Parathyroid adenoma (tissue), 2 donors: Measurements from ENCODE around the gene QPCTL.

Source experiments
- H2AFZ ChIP-seq: fragments of 300-600 bp; sonication (generic); one replicate; pipeline ENCODE4 v1.7.0; 2017; ENCODE audit warnings: antibody characterized with exemption, mild to moderate bottlenecking
- H3K27ac ChIP-seq: fragments of 300-600 bp; sonication (generic); one replicate; pipeline ENCODE4 v1.7.0; 2017
- H3K27me3 ChIP-seq: fragments of 300-600 bp; sonication (generic); one replicate; pipeline ENCODE4 v1.7.0; 2017; ENCODE audit warnings: low read length; ENCODE audit not compliant: control insufficient read depth, insufficient read depth
- H3K36me3 ChIP-seq: fragments of 300-600 bp; sonication (generic); one replicate; pipeline ENCODE4 v1.7.0; 2017; ENCODE audit warnings: low read length; ENCODE audit not compliant: control insufficient read depth, insufficient read depth
- H3K4me1 ChIP-seq: fragments of 300-600 bp; sonication (generic); one replicate; pipeline ENCODE4 v1.7.0; 2017; ENCODE audit warnings: control low read depth
- H3K4me2 ChIP-seq: fragments of 300-600 bp; sonication (generic); one replicate; pipeline ENCODE4 v1.7.0; 2017; ENCODE audit warnings: low read length
- H3K4me3 ChIP-seq: fragments of 300-600 bp; sonication (generic); one replicate; pipeline ENCODE4 v1.7.0; 2017; ENCODE audit warnings: low read depth, low read length
- H3K79me2 ChIP-seq: fragments of 300-600 bp; sonication (generic); one replicate; pipeline ENCODE4 v1.7.0; 2017; ENCODE audit warnings: control low read depth
- H3K9ac ChIP-seq: fragments of 300-600 bp; sonication (generic); one replicate; pipeline ENCODE4 v1.7.0; 2017; ENCODE audit warnings: mild to moderate bottlenecking
- H3K9me3 ChIP-seq: fragments of 300-600 bp; sonication (generic); one replicate; pipeline ENCODE4 v1.7.0; 2017; ENCODE audit warnings: low read length; ENCODE audit not compliant: control insufficient read depth
- TF ChIP-seq, protein P1 (sequence below): fragments of 300-600 bp; sonication (generic); IDR thresholded peaks from one replicate; pipeline ENCODE4 v1.7.0; 2017; ENCODE audit warnings: antibody characterized with exemption, mild to moderate bottlenecking
- donor health status: primary hyperparathyroidism.

The QPCTL gene

DNA sequence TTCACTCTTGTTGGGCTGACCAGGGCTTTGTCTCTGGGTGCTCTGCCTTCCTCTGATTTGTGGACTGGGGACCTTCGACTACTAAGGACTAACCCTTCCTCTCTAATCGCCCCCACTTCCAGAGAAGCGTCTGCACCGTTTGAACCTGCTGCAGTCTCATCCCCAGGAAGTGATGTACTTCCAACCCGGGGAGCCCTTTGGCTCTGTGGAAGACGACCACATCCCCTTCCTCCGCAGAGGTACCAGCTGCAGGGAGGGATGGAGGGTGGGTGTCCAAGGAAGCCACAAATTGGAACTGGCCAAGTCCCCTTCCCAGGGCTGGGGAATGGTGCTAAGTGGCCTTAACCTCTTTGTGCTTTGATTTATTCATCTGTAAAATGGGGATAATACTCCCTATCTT is 9.2 kb downstream of the QPCTL start:
- Histone ChIP-seq H3K27ac (no peak overlapping the region), H3K9ac (no peak overlapping the region), H3K9me3 (no peaks in the 10 kb centered on the region), H3K79me2 (no peaks in the 10 kb centered on the region), H3K36me3 (no peaks in the 10 kb centered on the region), H3K4me1 (no peaks in the 10 kb centered on the region), H3K4me2 (no peak overlapping the region), H3K27me3 (no peaks in the 10 kb centered on the region), H2AFZ (no peak overlapping the region), H3K4me3 (no peak overlapping the region)
- TF ChIP-seq, protein P1, sequence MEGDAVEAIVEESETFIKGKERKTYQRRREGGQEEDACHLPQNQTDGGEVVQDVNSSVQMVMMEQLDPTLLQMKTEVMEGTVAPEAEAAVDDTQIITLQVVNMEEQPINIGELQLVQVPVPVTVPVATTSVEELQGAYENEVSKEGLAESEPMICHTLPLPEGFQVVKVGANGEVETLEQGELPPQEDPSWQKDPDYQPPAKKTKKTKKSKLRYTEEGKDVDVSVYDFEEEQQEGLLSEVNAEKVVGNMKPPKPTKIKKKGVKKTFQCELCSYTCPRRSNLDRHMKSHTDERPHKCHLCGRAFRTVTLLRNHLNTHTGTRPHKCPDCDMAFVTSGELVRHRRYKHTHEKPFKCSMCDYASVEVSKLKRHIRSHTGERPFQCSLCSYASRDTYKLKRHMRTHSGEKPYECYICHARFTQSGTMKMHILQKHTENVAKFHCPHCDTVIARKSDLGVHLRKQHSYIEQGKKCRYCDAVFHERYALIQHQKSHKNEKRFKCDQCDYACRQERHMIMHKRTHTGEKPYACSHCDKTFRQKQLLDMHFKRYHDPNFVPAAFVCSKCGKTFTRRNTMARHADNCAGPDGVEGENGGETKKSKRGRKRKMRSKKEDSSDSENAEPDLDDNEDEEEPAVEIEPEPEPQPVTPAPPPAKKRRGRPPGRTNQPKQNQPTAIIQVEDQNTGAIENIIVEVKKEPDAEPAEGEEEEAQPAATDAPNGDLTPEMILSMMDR = no peak

DNA sequence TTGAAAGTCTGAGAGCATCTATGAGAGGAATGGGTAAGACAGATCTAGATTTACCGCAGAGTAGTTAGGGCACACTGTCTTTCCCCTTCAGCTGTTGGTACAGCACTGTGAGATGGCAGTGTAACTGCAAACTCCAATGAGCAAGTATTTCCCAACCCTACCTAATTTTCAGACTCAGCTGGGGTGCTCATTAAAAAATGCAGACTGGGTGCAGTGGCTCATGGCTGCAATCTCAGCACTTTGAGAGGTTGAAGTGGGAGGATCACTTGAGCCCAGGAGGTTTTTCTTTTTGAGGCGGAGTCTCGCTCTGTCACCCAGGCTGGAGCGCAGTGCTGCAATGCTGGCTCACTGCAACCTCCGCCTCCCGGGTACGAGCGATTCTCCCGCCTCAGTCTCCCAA is 12.6 kb downstream of the QPCTL start:
- Histone ChIP-seq H3K79me2 (no peaks in the 10 kb centered on the region), H3K4me1 (no peaks in the 10 kb centered on the region), H3K9ac (no peak overlapping the region), H3K27me3 (no peaks in the 10 kb centered on the region), H3K4me3 (no peak overlapping the region), H3K36me3 (no peaks in the 10 kb centered on the region), H2AFZ (no peak overlapping the region), H3K27ac (no peak overlapping the region), H3K9me3 (no peaks in the 10 kb centered on the region), H3K4me2 (no peak overlapping the region)
- TF ChIP-seq, protein P1 = no peak

DNA sequence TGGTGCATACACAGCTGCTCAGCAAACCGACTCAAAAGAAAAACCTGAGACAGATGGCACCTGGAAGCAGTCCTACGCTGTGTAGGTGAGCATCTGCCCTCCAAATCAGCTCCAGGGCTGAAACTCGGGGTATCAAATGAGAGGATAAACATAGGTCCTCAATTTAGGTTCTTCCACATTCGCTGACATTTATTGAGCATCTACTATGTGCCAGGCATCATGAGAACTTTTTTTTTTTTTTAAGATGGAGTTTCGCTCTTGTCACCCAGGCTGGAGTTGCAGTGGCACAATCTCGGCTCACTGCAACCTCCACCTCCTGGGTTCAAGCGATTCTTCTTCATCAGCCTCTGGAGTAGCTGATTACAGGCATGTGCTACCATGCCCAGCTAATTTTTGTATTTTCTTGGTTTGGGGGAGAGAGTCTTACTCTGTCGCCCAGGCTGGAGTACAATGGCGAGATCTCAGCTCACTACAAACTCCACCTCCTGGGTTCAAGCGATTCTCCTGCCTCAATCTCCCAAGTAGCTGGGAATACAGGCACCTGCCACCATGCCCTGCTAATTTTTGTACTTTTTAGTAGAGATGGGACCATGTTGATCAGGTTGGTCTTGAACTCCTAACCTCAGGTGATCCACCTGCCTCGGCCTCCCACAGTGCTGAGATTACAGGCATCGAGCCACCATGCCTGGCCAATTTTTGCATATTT is 13.4 kb downstream of the QPCTL start:
- H3K9me3 ChIP-seq = no peaks in the 10 kb centered on the region
- H3K4me1 ChIP-seq = no peaks in the 10 kb centered on the region
- no peaks in the 10 kb centered on the region for H3K27me3 ChIP-seq

DNA sequence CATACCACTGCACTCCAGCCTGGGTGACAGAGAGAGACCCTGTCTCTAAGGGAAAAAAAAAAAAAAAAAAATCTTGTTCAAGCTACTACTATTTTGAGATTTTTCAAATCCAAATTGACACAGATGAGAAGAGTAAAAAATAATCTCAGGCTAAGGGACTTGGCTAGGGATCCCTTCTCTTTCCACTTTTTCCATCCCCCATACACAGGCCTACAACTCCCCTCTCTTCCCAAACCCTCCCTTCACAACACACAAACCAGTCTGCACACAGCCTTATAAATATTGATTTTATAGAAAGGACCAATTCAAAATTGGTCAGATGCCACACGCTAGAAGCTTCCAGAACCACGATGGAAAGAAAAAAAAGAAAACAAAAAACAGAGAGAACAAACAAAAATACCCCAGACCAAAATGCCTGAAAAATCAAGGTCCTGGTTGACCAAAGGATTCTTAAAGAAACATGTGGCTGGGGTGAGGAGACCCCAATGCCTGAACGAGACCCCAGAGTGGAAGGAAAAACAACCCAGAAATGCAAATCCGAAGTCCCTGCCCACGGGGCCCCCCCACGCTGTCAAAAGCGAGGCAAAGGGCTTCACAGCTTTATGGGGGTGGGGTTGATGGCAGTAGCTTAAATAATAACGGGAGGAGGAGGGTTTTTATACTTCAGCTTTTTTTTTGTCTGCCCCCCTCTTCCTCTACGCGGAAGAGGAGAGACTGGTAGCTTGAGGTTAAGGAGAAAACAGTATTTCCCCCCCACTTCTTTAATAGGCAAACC is 18.1 kb downstream of the QPCTL start:
- Histone ChIP-seq H3K9ac (no peak overlapping the region), H3K36me3 (no peaks in the 10 kb centered on the region), H3K4me3 (no peak overlapping the region), H2AFZ (no peak overlapping the region), H3K9me3 (no peaks in the 10 kb centered on the region), H3K27ac (no peak overlapping the region), H3K4me2 (no peak overlapping the region), H3K27me3 (no peaks in the 10 kb centered on the region), H3K4me1 (no peaks in the 10 kb centered on the region), H3K79me2 (peaks cover 10% of the 10 kb centered on the region)
- TF ChIP-seq, protein P1 = no peak

More for the DNA sequence above, 13.4 kb downstream of the QPCTL start:
- Histone ChIP-seq H2AFZ (no peak overlapping the region), H3K36me3 (no peaks in the 10 kb centered on the region), H3K9ac (no peak overlapping the region), H3K79me2 (no peaks in the 10 kb centered on the region), H3K4me2 (no peak overlapping the region), H3K27ac (no peak overlapping the region), H3K4me3 (no peak overlapping the region)
- TF ChIP-seq, protein P1 = no peak
